Measurements from ENCODE around the gene GABRA5.

DNA sequence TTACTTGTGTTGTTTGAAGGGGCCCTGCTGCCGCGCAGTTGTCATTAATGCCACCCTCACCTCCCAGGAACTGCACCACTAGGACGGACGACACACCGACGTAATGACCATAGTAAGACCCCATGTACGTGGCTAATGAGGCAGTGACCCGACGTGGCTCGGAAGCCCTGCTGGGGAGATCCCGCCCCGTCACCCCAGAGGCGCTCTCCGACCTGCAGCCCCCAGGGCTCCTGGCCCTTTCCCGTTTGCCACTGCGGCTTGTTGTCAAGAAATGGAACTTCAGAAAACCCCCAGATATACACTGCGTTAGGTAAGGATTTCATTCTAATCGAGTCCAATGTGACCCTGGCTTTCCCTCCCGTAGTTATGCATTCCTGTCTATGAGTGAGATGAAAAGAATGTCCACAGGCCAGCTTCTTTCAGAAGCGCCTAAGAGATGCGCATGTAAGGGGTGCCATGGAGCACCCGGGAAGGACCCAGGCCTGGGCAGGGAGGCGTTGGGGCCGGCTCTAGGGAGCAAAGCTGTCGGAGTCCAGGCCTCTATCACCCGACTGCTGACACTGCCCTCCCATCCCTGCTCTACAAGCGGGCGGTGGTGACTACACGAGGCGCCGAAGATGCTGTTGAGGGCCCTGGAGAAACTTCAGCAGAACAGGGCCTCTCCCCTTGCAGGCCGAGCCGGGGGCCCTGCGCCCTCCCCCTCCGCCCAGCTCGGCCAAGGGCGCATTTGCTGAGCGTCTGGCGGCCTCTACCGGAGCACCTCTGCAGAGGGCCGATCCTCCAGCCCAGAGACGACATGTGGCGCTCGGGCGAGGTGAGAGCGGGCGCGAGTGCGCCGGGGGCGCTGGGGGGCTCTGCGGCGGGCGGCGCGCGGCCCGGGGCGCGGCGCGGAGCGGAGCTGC, at the start of gene GABRA5:
- TF ChIP-seq EZH2 (IDR thresholded peaks at IDR 0.05; ENCODE audit: borderline replicate concordance, low read length) (no peak), CTCF (conservative IDR thresholded peaks at IDR 0.05 in 1 of 2, IDR thresholded peaks at IDR 0.05 in 1 of 2; ENCODE audit: extremely low read depth in 1 of 2, insufficient read depth in 1 of 2, low read depth in 1 of 2, low read length in 2 of 2) (peak in 1 of 2 donors; percentile 6)

Data from mammary epithelial cell (primary cell).